Ishikawa (cell line): ENCODE data around the gene SYT1.

ENCODE experiments used
- CEBPB ChIP-seq: IDR thresholded peaks from 2 replicates; pipeline ENCODE4 v1.6.1; 2012
- CREB1 ChIP-seq: IDR thresholded peaks from 2 replicates; pipeline ENCODE4 v1.6.1; 2012; ENCODE audit warnings: low read depth
- EGR1 ChIP-seq: IDR thresholded peaks from 2 replicates; pipeline ENCODE4 v1.6.1; 2012
- EP300 ChIP-seq: IDR thresholded peaks from 2 replicates; pipeline ENCODE4 v1.6.1; 2012; ENCODE audit warnings: borderline replicate concordance
- FOXM1 ChIP-seq: IDR thresholded peaks from 2 replicates; pipeline ENCODE4 v1.6.1; 2012; ENCODE audit warnings: low read depth, borderline replicate concordance
- MAX ChIP-seq: IDR thresholded peaks from 2 replicates; pipeline ENCODE4 v1.6.1; 2012
- RAD21 ChIP-seq: IDR thresholded peaks from 2 replicates; pipeline ENCODE4 v1.6.1; 2012; ENCODE audit warnings: low read depth
- TAF1 ChIP-seq: IDR thresholded peaks from 2 replicates; pipeline ENCODE4 v1.6.1; 2012; ENCODE audit warnings: low read depth, mild to moderate bottlenecking
- TCF12 ChIP-seq: IDR thresholded peaks from 2 replicates; pipeline ENCODE4 v1.6.1; 2012; ENCODE audit warnings: low read depth
- TEAD4 ChIP-seq: IDR thresholded peaks from 2 replicates; pipeline ENCODE4 v1.6.1; 2012
- USF1 ChIP-seq: IDR thresholded peaks from 2 replicates; pipeline ENCODE4 v1.6.1; 2012
- YY1 ChIP-seq: IDR thresholded peaks from 2 replicates; pipeline ENCODE4 v1.6.1; 2012; ENCODE audit warnings: low read depth
- TF ChIP-seq, protein P1 (sequence below): IDR thresholded peaks from 2 replicates; pipeline ENCODE4 v1.6.1; 2012; ENCODE audit warnings: low read depth, mild to moderate bottlenecking

DNA sequence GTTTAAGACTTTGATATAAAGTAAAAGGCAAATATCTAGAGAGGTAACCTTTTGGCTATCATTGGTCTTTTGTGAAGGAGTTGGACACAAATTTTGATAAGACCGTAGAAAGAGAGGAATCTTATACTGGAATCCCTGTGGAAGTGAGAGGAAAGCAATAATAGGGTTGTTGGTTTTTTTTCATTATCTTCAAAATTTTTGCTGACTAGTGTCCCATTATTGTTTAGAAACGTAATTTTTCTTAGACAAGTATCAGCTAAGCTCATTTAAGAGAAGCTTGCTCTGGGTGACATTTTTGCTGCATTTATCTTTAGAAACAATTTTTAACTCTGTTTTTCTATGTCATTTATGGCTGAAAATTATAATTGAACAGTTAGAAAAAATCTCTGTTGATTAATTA, 300.3 kb downstream of the SYT1 start:
- no peak for TF ChIP-seq EP300
- TF ChIP-seq TCF12 = no peak
- TF ChIP-seq, protein P1, sequence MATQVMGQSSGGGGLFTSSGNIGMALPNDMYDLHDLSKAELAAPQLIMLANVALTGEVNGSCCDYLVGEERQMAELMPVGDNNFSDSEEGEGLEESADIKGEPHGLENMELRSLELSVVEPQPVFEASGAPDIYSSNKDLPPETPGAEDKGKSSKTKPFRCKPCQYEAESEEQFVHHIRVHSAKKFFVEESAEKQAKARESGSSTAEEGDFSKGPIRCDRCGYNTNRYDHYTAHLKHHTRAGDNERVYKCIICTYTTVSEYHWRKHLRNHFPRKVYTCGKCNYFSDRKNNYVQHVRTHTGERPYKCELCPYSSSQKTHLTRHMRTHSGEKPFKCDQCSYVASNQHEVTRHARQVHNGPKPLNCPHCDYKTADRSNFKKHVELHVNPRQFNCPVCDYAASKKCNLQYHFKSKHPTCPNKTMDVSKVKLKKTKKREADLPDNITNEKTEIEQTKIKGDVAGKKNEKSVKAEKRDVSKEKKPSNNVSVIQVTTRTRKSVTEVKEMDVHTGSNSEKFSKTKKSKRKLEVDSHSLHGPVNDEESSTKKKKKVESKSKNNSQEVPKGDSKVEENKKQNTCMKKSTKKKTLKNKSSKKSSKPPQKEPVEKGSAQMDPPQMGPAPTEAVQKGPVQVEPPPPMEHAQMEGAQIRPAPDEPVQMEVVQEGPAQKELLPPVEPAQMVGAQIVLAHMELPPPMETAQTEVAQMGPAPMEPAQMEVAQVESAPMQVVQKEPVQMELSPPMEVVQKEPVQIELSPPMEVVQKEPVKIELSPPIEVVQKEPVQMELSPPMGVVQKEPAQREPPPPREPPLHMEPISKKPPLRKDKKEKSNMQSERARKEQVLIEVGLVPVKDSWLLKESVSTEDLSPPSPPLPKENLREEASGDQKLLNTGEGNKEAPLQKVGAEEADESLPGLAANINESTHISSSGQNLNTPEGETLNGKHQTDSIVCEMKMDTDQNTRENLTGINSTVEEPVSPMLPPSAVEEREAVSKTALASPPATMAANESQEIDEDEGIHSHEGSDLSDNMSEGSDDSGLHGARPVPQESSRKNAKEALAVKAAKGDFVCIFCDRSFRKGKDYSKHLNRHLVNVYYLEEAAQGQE = no peak
- no peak for TF ChIP-seq YY1
- TF ChIP-seq TAF1 = no peak
- TF ChIP-seq USF1 = no peak
- TF ChIP-seq CEBPB = no peak
- no peak for TF ChIP-seq MAX
- TF ChIP-seq CREB1 = no peak
- no peak for TF ChIP-seq TEAD4
- TF ChIP-seq EGR1 = no peak
- no peak for TF ChIP-seq RAD21
- no peak for TF ChIP-seq FOXM1
